LNCAP (cell line): ENCODE results near the gene FAM25A.

Source experiments
- CTCF ChIP-seq: fragments of 450-650 bp; IDR thresholded peaks from 2 replicates; pipeline ENCODE4 v1.5.1; 2017; ENCODE audit warnings: mild to moderate bottlenecking

The FAM25A gene

GRCh38 chr10:87059401-87059800, 39.3 kb downstream of the FAM25A start:
- TF ChIP-seq CTCF = no peak

GRCh38 chr10:87060280-87060928, 40.3 kb downstream of the FAM25A start:
- TF ChIP-seq CTCF = no peak

- no peak for TF ChIP-seq CTCF
Observed at GRCh38 chr10:87064651-87065050, 44.6 kb downstream of the FAM25A start.

- TF ChIP-seq CTCF = no peak
Observed at GRCh38 chr10:87066178-87066577, 46.1 kb downstream of the FAM25A start.

- no peak for TF ChIP-seq CTCF
Observed at GRCh38 chr10:87066865-87067264, 46.8 kb downstream of the FAM25A start.

GRCh38 chr10:87068281-87068680, 48.2 kb downstream of the FAM25A start:
- no peak for TF ChIP-seq CTCF

GRCh38 chr10:87072449-87072848, 52.4 kb downstream of the FAM25A start:
- TF ChIP-seq CTCF = no peak
